Endothelial cell of umbilical vein (primary cell): Measurements from ENCODE around the gene ALK. TPM values are rescaled to one million over a fixed set of nuclear protein-coding genes. Genes with fewer than 3 reads are reported as not detected.

Source experiments
- BruUV-seq: library from RNA; stranded (reverse); fragments of 400-500 nt; replicated peaks from 2 replicates; lab custom pipeline; 2021; lab: Mats Ljungman, UMichigan
- CTCF ChIA-PET: fragments of 300-600, 350-600 bp; sonication (Branson Sonifier 250); formaldehyde crosslinking; loops from one replicate; lab custom pipeline; 2021; ENCODE audit warnings: antibody characterized with exemption, inconsistent platforms; lab: Charles Lee
- POLR2A ChIA-PET: fragments of 300-600, 350-600 bp; sonication (Branson Sonifier 250); formaldehyde crosslinking; loops from one replicate; lab custom pipeline; 2021; ENCODE audit warnings: antibody characterized with exemption, inconsistent platforms; lab: Charles Lee
- DNase-seq: peaks from one replicate; pipeline ENCODE4 v3.0.0-alpha.2; 2011; ENCODE audit warnings: low read depth, low spot score
- FAIRE-seq: peaks from 2 replicates; lab custom pipeline; 2011; peaks lifted over from hg19 to GRCh38; lab: Jason Lieb, UNC
- H2AFZ ChIP-seq: 2 replicates; pipeline ENCODE4 v1.6.0; 2012; ENCODE audit warnings: low read depth, low read length, control low read depth, inconsistent platforms
- H3K27ac ChIP-seq: 2 replicates; pipeline ENCODE4 v1.5.1; 2011; ENCODE audit warnings: low read depth, mild to moderate bottlenecking, control low read depth, low read length, moderate library complexity; ENCODE audit not compliant: insufficient read depth
- H3K27me3 ChIP-seq, 2 experiments: 2 replicates each; pipeline versions ENCODE4 v1.6.0 to v1.6.1; 2011; ENCODE audit warnings: low read length in 2 of 2, mixed read lengths in 1 of 2; ENCODE audit not compliant: control insufficient read depth in 2 of 2, insufficient read depth in 2 of 2
- H3K36me3 ChIP-seq, 2 experiments: 2 replicates in 1 of 2; 3 replicates in 1 of 2; pipeline ENCODE4 v1.5.1; 2011; ENCODE audit warnings: low read length in 2 of 2, mild to moderate bottlenecking in 1 of 2, moderate library complexity in 1 of 2; ENCODE audit not compliant: control insufficient read depth in 2 of 2, insufficient read depth in 2 of 2; ENCODE audit errors: extremely low read depth in 1 of 2
- H3K4me1 ChIP-seq: 3 replicates; pipeline ENCODE4 v1.5.1; 2011; ENCODE audit warnings: mild to moderate bottlenecking, low read length; ENCODE audit not compliant: control insufficient read depth, insufficient read depth; ENCODE audit errors: extremely low read depth
- H3K4me2 ChIP-seq: 2 replicates; pipeline ENCODE4 v1.6.1; 2011; ENCODE audit warnings: low read length, control low read depth, mixed read lengths; ENCODE audit not compliant: insufficient read depth
- H3K4me3 ChIP-seq, 3 experiments: fragments of 200-600 bp in 1 of 3; sonication (generic), shearing (Covaris generic) in 1 of 3; replicated peaks in 1 of 3; 2 replicates each; pipeline ENCODE4 v1.5.1; 2011 to 2016; ENCODE audit warnings: control low read depth in 3 of 3, low read length in 3 of 3, mild to moderate bottlenecking in 2 of 3, inconsistent platforms in 1 of 3, low read depth in 1 of 3, moderate library complexity in 1 of 3; ENCODE audit not compliant: insufficient read depth in 1 of 3
- H3K79me2 ChIP-seq: 2 replicates; pipeline ENCODE4 v1.6.0; 2012; ENCODE audit warnings: low read length, inconsistent platforms; ENCODE audit not compliant: control insufficient read depth, insufficient read depth
- H3K9ac ChIP-seq: replicated peaks from 2 replicates; pipeline ENCODE3; 2011; ENCODE audit warnings: low read length, control low read depth; ENCODE audit not compliant: insufficient read depth; ENCODE audit errors: extremely low read depth
- H3K9me1 ChIP-seq: replicated peaks from 3 replicates; pipeline ENCODE4 v1.6.0; 2011; ENCODE audit warnings: mild to moderate bottlenecking, low read length; ENCODE audit not compliant: control insufficient read depth, insufficient read depth; ENCODE audit errors: extremely low read depth
- H3K9me3 ChIP-seq: replicated peaks from 2 replicates; pipeline ENCODE4 v1.5.1; 2012; ENCODE audit warnings: low read length, inconsistent platforms; ENCODE audit not compliant: control insufficient read depth, insufficient read depth
- H4K20me1 ChIP-seq: replicated peaks from 2 replicates; pipeline ENCODE3; 2011; ENCODE audit warnings: mild to moderate bottlenecking, low read length; ENCODE audit not compliant: control insufficient read depth, insufficient read depth; ENCODE audit errors: extremely low read depth
- CTCF ChIP-seq, 2 donors: IDR thresholded peaks; 1 replicate in 1 of 2; 2 replicates in 1 of 2; pipeline ENCODE4 v1.5.1; 2011; ENCODE audit warnings: low read length in 2 of 2, mild to moderate bottlenecking in 2 of 2, moderate library complexity in 2 of 2, control low read depth in 1 of 2, inconsistent platforms in 1 of 2, low read depth in 1 of 2; ENCODE audit not compliant: insufficient read depth in 1 of 2; ENCODE audit errors: extremely low read depth in 1 of 2
- EZH2 ChIP-seq: IDR thresholded peaks from 2 replicates; pipeline ENCODE4 v1.6.1; 2012; ENCODE audit warnings: borderline replicate concordance, low read depth, mild to moderate bottlenecking, moderate library complexity, low read length, inconsistent platforms; ENCODE audit not compliant: severe bottlenecking
- FOS ChIP-seq: IDR thresholded peaks from 2 replicates; pipeline ENCODE4 v1.6.1; 2011; ENCODE audit warnings: mild to moderate bottlenecking, low read length, moderate library complexity, borderline replicate concordance; ENCODE audit not compliant: insufficient read depth
- GATA2 ChIP-seq: IDR thresholded peaks from 2 replicates; pipeline ENCODE4 v1.7.0; 2011; ENCODE audit warnings: low read depth, mild to moderate bottlenecking, moderate library complexity, mixed read lengths, low read length; ENCODE audit not compliant: insufficient read length, insufficient read depth
- JUN ChIP-seq: IDR thresholded peaks from 2 replicates; pipeline ENCODE4 v1.6.1; 2011; ENCODE audit warnings: borderline replicate concordance, low read depth; ENCODE audit not compliant: insufficient read length, insufficient read depth
- MAX ChIP-seq: IDR thresholded peaks from 2 replicates; pipeline ENCODE4 v1.6.1; 2011; ENCODE audit not compliant: insufficient read depth, insufficient read length
- MYC ChIP-seq: IDR thresholded peaks from one replicate; pipeline ENCODE4 v1.6.1; 2011; ENCODE audit warnings: mild to moderate bottlenecking, low read depth, low read length
- POLR2A ChIP-seq: IDR thresholded peaks from 2 replicates; pipeline ENCODE4 v1.6.1; 2012; ENCODE audit warnings: low read depth, mild to moderate bottlenecking, control low read depth, low read length
- POLR2AphosphoS5 ChIP-seq: IDR thresholded peaks from 2 replicates; pipeline ENCODE4 v1.6.1; 2012; ENCODE audit warnings: low read depth, mild to moderate bottlenecking, control low read depth, low read length, moderate library complexity; ENCODE audit not compliant: insufficient read depth
- dilution Hi-C: fragments of 300-500 bp; cut with MboI; formaldehyde crosslinking; loops from one replicate; pipeline ENCODE4 v1.15.0; 2019; ENCODE audit warnings: low sequenced_read_pairs; ENCODE audit not compliant: extremely low pct_ligation_motif_present
- intact Hi-C: fragments of 100-400 bp; cut with micrococcal nuclease; formaldehyde crosslinking; loops from one replicate; pipeline ENCODE4 v1.10.0; 2022
- polyA plus RNA-seq, 4 experiments: library from polyadenylated mRNA; depleted of rRNA in 3 of 4; stranded (reverse) in 3 of 4; unstranded in 1 of 4; fragments of >200 nt; gene quantifications; 2 replicates each; pipeline versions ENCODE4 v1.2.1 to v1.2.3, GENCODE V29; 2011 to 2012; ENCODE audit warnings: missing spikeins in 1 of 4
- total RNA-seq: library from RNA; stranded (reverse); gene quantifications from 2 replicates; pipeline ENCODE4 v1.2.3, GENCODE V29; 2021

Gene ALK
- total and polyA plus RNA-seq, 2 donors (not counting 3 experiments of a cell fraction or from before 2014, with no cell fraction given), result not detected

GRCh38 chr2:29443627-29444026 is 477.8 kb downstream of the ALK start:
- no peak overlapping the region for H3K4me3 ChIP-seq
- dilution Hi-C loops, result no loop called here
- no peak overlapping the region for H3K27ac ChIP-seq
- POLR2A ChIA-PET, result no interaction called here
- intact Hi-C loops, result no loop called here
- H3K4me2 ChIP-seq, result no peak overlapping the region
- BruUV-seq, result no TSS peak
- H4K20me1 ChIP-seq, result no peaks in the 10 kb centered on the region
- TF ChIP-seq FOS (no peak), POLR2A (no peak), MAX (no peak), MYC (no peak), GATA2 (no peak)
- no peak for FAIRE-seq
- H3K9ac ChIP-seq, result no peak overlapping the region
- no peaks in the 10 kb centered on the region for H3K36me3 ChIP-seq
- H3K4me1 ChIP-seq, result no peaks in the 10 kb centered on the region
- H3K79me2 ChIP-seq, result no peaks in the 10 kb centered on the region
- H3K9me3 ChIP-seq, result no peaks in the 10 kb centered on the region
- H2AFZ ChIP-seq, result no peak overlapping the region
- H3K9me1 ChIP-seq, result no peaks in the 10 kb centered on the region
- no peak for DNase-seq
- CTCF ChIA-PET, result no interaction called here
- H3K27me3 ChIP-seq, result no peaks in the 10 kb centered on the region

DNA sequence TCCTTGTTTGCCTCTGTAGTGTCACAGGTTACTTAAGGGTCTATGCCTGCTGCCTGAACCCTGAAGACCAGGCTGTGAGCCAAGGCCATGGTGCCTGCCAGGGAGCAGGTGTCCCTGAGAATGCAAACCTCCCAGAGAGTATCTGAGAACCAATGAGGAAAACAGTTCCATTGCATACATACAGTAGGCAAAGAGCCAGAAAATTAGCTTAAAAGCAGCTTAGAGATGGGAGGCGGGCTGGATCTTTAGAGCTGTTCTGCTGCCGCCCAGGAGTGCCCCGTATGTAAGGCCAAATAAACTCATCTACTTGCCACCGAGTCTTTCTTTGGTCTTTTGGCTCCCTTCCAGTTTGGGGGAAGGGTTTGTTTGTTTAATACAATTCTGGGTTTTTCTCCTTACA is 478.2 kb downstream of the ALK start:
- dilution Hi-C loops, result no loop called here
- H2AFZ ChIP-seq, result no peak overlapping the region
- no peak overlapping the region for H3K4me3 ChIP-seq
- H3K27me3 ChIP-seq, result no peaks in the 10 kb centered on the region
- H3K9me3 ChIP-seq, result no peaks in the 10 kb centered on the region
- no peak for DNase-seq
- H3K9ac ChIP-seq, result no peak overlapping the region
- POLR2A ChIA-PET, result no interaction called here
- no peaks in the 10 kb centered on the region for H3K4me1 ChIP-seq
- no TSS peak for BruUV-seq
- intact Hi-C loops, result no loop called here
- TF ChIP-seq POLR2AphosphoS5 (no peak), JUN (no peak), GATA2 (no peak), MAX (no peak), EZH2 (no peak), MYC (no peak), FOS (no peak), POLR2A (no peak), CTCF (IDR thresholded peaks at IDR 0.05; ENCODE audit: extremely low read depth in 1 of 2, insufficient read depth in 1 of 2, low read depth in 1 of 2, low read length in 2 of 2) (no peak)
- H3K4me2 ChIP-seq, result no peak overlapping the region
- H3K36me3 ChIP-seq, result no peaks in the 10 kb centered on the region
- H3K79me2 ChIP-seq, result no peaks in the 10 kb centered on the region
- no peaks in the 10 kb centered on the region for H3K9me1 ChIP-seq
- CTCF ChIA-PET, result no interaction called here
- no peak for FAIRE-seq
- no peaks in the 10 kb centered on the region for H4K20me1 ChIP-seq
- H3K27ac ChIP-seq, result no peak overlapping the region
